GM23338 (cell line): ENCODE results near the gene ZFHX3. TPM values are rescaled to one million over a fixed set of nuclear protein-coding genes. Genes with fewer than 3 reads are reported as not detected.

Experiments
- ATAC-seq: fragments of 200-7000 bp; cut with Tn5 transposase; 3 replicates; pipeline ENCODE4 v1.9.1; 2020
- DNase-seq: peaks from one replicate; pipeline ENCODE4 v3.0.0-alpha.2; 2015; ENCODE audit warnings: low spot score
- H2AFZ ChIP-seq: fragments of 200-600 bp; sonication (generic); 2 replicates; pipeline ENCODE4 v1.8.0; 2016; ENCODE audit warnings: antibody characterized with exemption, mild to moderate bottlenecking, moderate library complexity
- H3F3A ChIP-seq: fragments of 200-600 bp; sonication (generic); replicated peaks from 2 replicates; pipeline ENCODE4 v1.8.0; 2017; ENCODE audit warnings: antibody characterized with exemption, mixed run types, low read depth
- H3K27ac ChIP-seq: fragments of 200-600 bp; sonication (generic); 2 replicates; pipeline ENCODE4 v1.6.1; 2016; ENCODE audit warnings: low read depth
- H3K27me3 ChIP-seq: fragments of 200-600 bp; sonication (generic); 2 replicates; pipeline ENCODE4 v1.8.0; 2016; ENCODE audit warnings: mild to moderate bottlenecking, mixed run types, moderate library complexity; ENCODE audit not compliant: insufficient read depth
- H3K36me3 ChIP-seq: fragments of 200-600 bp; sonication (generic); 2 replicates; pipeline ENCODE4 v1.8.0; 2016; ENCODE audit warnings: mild to moderate bottlenecking; ENCODE audit not compliant: insufficient read depth
- H3K4me1 ChIP-seq: fragments of 200-600 bp; sonication (generic); 2 replicates; pipeline ENCODE4 v1.8.0; 2016; ENCODE audit warnings: mild to moderate bottlenecking, moderate library complexity; ENCODE audit not compliant: insufficient read depth
- H3K4me2 ChIP-seq: fragments of 200-600 bp; sonication (generic); 2 replicates; pipeline ENCODE4 v1.7.1; 2017; ENCODE audit warnings: mixed run types
- H3K4me3 ChIP-seq: fragments of 200-600 bp; sonication (generic); 2 replicates; pipeline ENCODE4 v1.6.1; 2016; ENCODE audit warnings: mixed run types
- H3K79me2 ChIP-seq: fragments of 200-600 bp; sonication (generic); replicated peaks from 2 replicates; pipeline ENCODE4 v1.8.0; 2017; ENCODE audit warnings: mild to moderate bottlenecking; ENCODE audit not compliant: insufficient read depth
- H3K9me2 ChIP-seq: fragments of 200-600 bp; sonication (generic); 2 replicates; pipeline ENCODE4 v1.8.0; 2017; ENCODE audit not compliant: insufficient read depth
- H4K20me1 ChIP-seq: fragments of 200-600 bp; sonication (generic); replicated peaks from 2 replicates; pipeline ENCODE4 v1.8.0; 2017; ENCODE audit warnings: mild to moderate bottlenecking; ENCODE audit not compliant: insufficient read depth
- H3K27ac Mint-ChIP-seq: 2 replicates; pipeline ENCODE4 v1.8.0; 2020; ENCODE audit warnings: inconsistent platforms, mild to moderate bottlenecking, moderate library complexity, mixed read lengths
- H3K27me3 Mint-ChIP-seq: 3 replicates; pipeline ENCODE4 v1.8.0; 2022; ENCODE audit warnings: low read depth, mild to moderate bottlenecking, moderate library complexity, mixed read lengths, inconsistent platforms; ENCODE audit not compliant: insufficient read depth, poor library complexity
- H3K36me3 Mint-ChIP-seq: 3 replicates; pipeline ENCODE4 v1.8.0; 2021; ENCODE audit warnings: low read depth, mild to moderate bottlenecking, inconsistent platforms, moderate library complexity, mixed read lengths
- H3K4me1 Mint-ChIP-seq: 3 replicates; pipeline ENCODE4 v1.8.0; 2020; ENCODE audit warnings: mild to moderate bottlenecking, inconsistent platforms, mixed read lengths
- H3K4me3 Mint-ChIP-seq: 3 replicates; pipeline ENCODE4 v1.8.0; 2021; ENCODE audit warnings: moderate library complexity, mild to moderate bottlenecking, inconsistent platforms, mixed read lengths
- H3K9me3 Mint-ChIP-seq: 3 replicates; pipeline ENCODE4 v1.8.0; 2020; ENCODE audit warnings: moderate library complexity, mild to moderate bottlenecking, inconsistent platforms, mixed read lengths
- CTCF ChIP-seq, 2 experiments: fragments of 200-600 bp in 1 of 2; sonication (generic) in 1 of 2; conservative IDR thresholded peaks; 2 replicates each; pipeline versions ENCODE4 v1.5.1 to v1.6.1; 2016 to 2017; ENCODE audit warnings: antibody characterized with exemption in 2 of 2, low read depth in 2 of 2, mild to moderate bottlenecking in 2 of 2, moderate library complexity in 1 of 2
- EZH2 ChIP-seq: fragments of 200-600 bp; sonication (generic); IDR thresholded peaks from one replicate; pipeline ENCODE4 v1.8.0; 2017; ENCODE audit warnings: antibody characterized with exemption, mild to moderate bottlenecking, low read depth; ENCODE audit not compliant: unreplicated experiment
- EZH2phosphoT487 ChIP-seq: fragments of 200-600 bp; sonication (generic); IDR thresholded peaks from one replicate; pipeline ENCODE4 v1.8.1; 2018; ENCODE audit warnings: antibody characterized with exemption; ENCODE audit not compliant: unreplicated experiment
- JUNB ChIP-seq: IDR thresholded peaks from one replicate; pipeline ENCODE4 v1.6.1; 2016; ENCODE audit warnings: antibody characterized with exemption; ENCODE audit not compliant: unreplicated experiment
- NANOG ChIP-seq: IDR thresholded peaks from 2 replicates; pipeline ENCODE4 v1.6.1; 2016; ENCODE audit warnings: antibody characterized with exemption, borderline replicate concordance
- POLR2AphosphoS5 ChIP-seq: IDR thresholded peaks from 2 replicates; pipeline ENCODE4 v1.6.1; 2016; ENCODE audit warnings: antibody characterized with exemption, low read depth
- STAT1 ChIP-seq: IDR thresholded peaks from one replicate; pipeline ENCODE4 v1.6.1; 2016; ENCODE audit warnings: antibody characterized with exemption; ENCODE audit not compliant: unreplicated experiment
- ZNF114 ChIP-seq: fragments of 250-450 bp; sonication (Bioruptor Pico); IDR thresholded peaks from 2 replicates; pipeline ENCODE4 v1.5.0; 2020; ENCODE audit warnings: mild to moderate bottlenecking, moderate library complexity
- polyA plus RNA-seq: library from polyadenylated mRNA; unstranded; fragments of >200 nt; fragmentation: Nextera tagmentation; extraction: Ambion mirVana; gene quantifications from 2 replicates; pipeline ENCODE4 v1.2.1, GENCODE V29; 2016
- total RNA-seq: library from RNA; depleted of rRNA; stranded (reverse); fragments of >200 nt; shearing (Covaris generic); gene quantifications from 2 replicates; pipeline ENCODE4 v1.2.3, GENCODE V29; 2014
- TF ChIP-seq, protein P1 (sequence below): IDR thresholded peaks from one replicate; pipeline ENCODE4 v1.6.1; 2018; ENCODE audit warnings: antibody characterized with exemption; ENCODE audit not compliant: unreplicated experiment
- TF ChIP-seq, protein P2 (sequence below): IDR thresholded peaks from 2 replicates; pipeline ENCODE4 v1.6.1; 2016; ENCODE audit warnings: antibody characterized with exemption

The ZFHX3 gene
- total and polyA plus RNA-seq, 2 experiments from 2014 or later: 1.0 to 1.5 TPM

DNA sequence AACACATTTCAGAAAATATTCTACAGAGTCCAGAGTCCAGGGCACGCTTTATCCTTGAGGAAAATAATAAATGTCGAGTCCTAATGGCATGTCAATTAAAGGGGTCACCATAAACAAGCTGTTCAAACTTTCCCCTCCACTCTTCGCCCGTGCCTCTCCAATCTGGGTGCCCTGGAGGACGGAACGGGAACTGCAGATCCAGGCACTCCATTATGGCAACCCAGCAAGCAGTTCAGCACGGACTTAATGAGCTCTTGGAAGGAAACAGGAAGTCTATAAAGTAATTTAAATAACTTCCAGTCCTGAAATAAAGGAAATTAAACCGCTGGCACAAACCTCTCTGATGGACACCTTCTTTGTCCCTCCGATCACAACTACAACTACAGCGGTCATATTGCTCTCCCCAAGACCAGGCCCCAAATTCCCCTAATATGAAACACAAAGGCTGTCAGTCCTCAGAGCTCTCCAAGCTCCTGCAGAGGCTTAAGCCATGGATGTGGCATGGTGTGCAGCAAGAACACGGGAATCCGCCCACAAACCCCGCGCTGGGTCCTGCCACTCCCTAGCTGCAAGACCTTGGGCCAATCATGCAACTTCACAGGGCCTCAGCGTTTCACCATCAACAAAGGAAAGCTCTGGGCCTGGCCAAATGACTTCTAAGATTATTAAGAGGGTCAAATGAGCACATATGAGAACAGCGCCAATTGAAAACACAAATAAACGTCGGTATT is 52.6 kb downstream of the ZFHX3 start:
- Histone ChIP-seq H4K20me1 (no peaks in the 10 kb centered on the region; the same call in 1 of the 2 replicates), H3K79me2 (no peaks in the 10 kb centered on the region), H3K9me2 (no peaks in the 10 kb centered on the region), H3K4me3 (no peak overlapping the region), H3K4me1 (peaks cover 14% of the 10 kb centered on the region; the same call in 1 of the 2 replicates), H3K27ac (no peak overlapping the region), H3K4me2 (no peak overlapping the region), H3K27me3 (no peaks in the 10 kb centered on the region), H3F3A (no peaks in the 10 kb centered on the region), H3K36me3 (no peaks in the 10 kb centered on the region), H2AFZ (no peak overlapping the region; the same call in 1 of the 2 replicates)
- Mint-ChIP-seq H3K4me3 (no peak overlapping the region), H3K27me3 (peaks cover 12% of the 10 kb centered on the region), H3K4me1 (peaks cover 21% of the 10 kb centered on the region), H3K27ac (no peak overlapping the region), H3K36me3 (0 out of 3 replicates have a peak, but pooled peaks cover under 1% of the 10 kb centered on the region), H3K9me3 (no peaks in the 10 kb centered on the region)
- DNase-seq: peak; percentile 81
- TF ChIP-seq, protein P1, sequence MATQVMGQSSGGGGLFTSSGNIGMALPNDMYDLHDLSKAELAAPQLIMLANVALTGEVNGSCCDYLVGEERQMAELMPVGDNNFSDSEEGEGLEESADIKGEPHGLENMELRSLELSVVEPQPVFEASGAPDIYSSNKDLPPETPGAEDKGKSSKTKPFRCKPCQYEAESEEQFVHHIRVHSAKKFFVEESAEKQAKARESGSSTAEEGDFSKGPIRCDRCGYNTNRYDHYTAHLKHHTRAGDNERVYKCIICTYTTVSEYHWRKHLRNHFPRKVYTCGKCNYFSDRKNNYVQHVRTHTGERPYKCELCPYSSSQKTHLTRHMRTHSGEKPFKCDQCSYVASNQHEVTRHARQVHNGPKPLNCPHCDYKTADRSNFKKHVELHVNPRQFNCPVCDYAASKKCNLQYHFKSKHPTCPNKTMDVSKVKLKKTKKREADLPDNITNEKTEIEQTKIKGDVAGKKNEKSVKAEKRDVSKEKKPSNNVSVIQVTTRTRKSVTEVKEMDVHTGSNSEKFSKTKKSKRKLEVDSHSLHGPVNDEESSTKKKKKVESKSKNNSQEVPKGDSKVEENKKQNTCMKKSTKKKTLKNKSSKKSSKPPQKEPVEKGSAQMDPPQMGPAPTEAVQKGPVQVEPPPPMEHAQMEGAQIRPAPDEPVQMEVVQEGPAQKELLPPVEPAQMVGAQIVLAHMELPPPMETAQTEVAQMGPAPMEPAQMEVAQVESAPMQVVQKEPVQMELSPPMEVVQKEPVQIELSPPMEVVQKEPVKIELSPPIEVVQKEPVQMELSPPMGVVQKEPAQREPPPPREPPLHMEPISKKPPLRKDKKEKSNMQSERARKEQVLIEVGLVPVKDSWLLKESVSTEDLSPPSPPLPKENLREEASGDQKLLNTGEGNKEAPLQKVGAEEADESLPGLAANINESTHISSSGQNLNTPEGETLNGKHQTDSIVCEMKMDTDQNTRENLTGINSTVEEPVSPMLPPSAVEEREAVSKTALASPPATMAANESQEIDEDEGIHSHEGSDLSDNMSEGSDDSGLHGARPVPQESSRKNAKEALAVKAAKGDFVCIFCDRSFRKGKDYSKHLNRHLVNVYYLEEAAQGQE: no peak
- peak; percentile 62 to 76 for TF ChIP-seq CTCF (conservative IDR thresholded peaks at IDR 0.05; ENCODE audit: low read depth in 2 of 2)
- peak; percentile 83 for ATAC-seq

GRCh38 chr16:72992142-72992601 is 55.8 kb downstream of the ZFHX3 start:
- peak; percentile 73 for ATAC-seq
- H3K9me3 Mint-ChIP-seq: no peaks in the 10 kb centered on the region
- H3K27me3 Mint-ChIP-seq: peaks cover 10% of the 10 kb centered on the region
- Histone ChIP-seq H2AFZ (peak overlapping the region; percentile 63), H3K36me3 (no peaks in the 10 kb centered on the region), H4K20me1 (no peaks in the 10 kb centered on the region; the same call in 1 of the 2 replicates), H3K4me1 (peaks cover 14% of the 10 kb centered on the region; the same call in 1 of the 2 replicates), H3K9me2 (no peaks in the 10 kb centered on the region), H3F3A (no peaks in the 10 kb centered on the region), H3K4me2 (peak overlapping the region; percentile 36; the same call in 1 of the 2 replicates), H3K79me2 (no peaks in the 10 kb centered on the region), H3K27me3 (no peaks in the 10 kb centered on the region), H3K4me3 (no peak overlapping the region), H3K27ac (no peak overlapping the region)
- no peak overlapping the region for H3K27ac Mint-ChIP-seq
- no peak overlapping the region for H3K4me3 Mint-ChIP-seq
- peaks cover 22% of the 10 kb centered on the region for H3K4me1 Mint-ChIP-seq
- DNase-seq: peak; percentile 57
- no peaks in the 10 kb centered on the region for H3K36me3 Mint-ChIP-seq
- TF ChIP-seq JUNB: no peak
- no peak for TF ChIP-seq EZH2
- TF ChIP-seq POLR2AphosphoS5: no peak
- TF ChIP-seq, protein P2, sequence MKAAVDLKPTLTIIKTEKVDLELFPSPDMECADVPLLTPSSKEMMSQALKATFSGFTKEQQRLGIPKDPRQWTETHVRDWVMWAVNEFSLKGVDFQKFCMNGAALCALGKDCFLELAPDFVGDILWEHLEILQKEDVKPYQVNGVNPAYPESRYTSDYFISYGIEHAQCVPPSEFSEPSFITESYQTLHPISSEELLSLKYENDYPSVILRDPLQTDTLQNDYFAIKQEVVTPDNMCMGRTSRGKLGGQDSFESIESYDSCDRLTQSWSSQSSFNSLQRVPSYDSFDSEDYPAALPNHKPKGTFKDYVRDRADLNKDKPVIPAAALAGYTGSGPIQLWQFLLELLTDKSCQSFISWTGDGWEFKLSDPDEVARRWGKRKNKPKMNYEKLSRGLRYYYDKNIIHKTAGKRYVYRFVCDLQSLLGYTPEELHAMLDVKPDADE: no peak
- no peak for TF ChIP-seq ZNF114 (CRISPR knock-in tag)
- no peak for TF ChIP-seq STAT1
- no peak for TF ChIP-seq CTCF (conservative IDR thresholded peaks at IDR 0.05; ENCODE audit: low read depth in 2 of 2)
- TF ChIP-seq NANOG: no peak
- TF ChIP-seq, protein P1: no peak
- no peak for TF ChIP-seq EZH2phosphoT487
